HCT116 (cell line): ENCODE measurements around the gene SAYSD1. TPM values are rescaled to one million over a fixed set of nuclear protein-coding genes. Genes with fewer than 3 reads are reported as not detected.

ENCODE experiments used
- ATAC-seq: fragments of 200-7000 bp; cut with Tn5 transposase; 2 replicates; pipeline ENCODE4 v1.9.1; 2020; ENCODE audit warnings: mild to moderate bottlenecking, moderate library complexity
- BruUV-seq: library from RNA; stranded (reverse); fragments of 400-500 nt; replicated peaks from 2 replicates; lab custom pipeline; 2021; lab: Mats Ljungman, UMichigan
- CTCF ChIA-PET: fragments of 300-600 bp; sonication (Branson Sonifier 250); formaldehyde crosslinking; loops from one replicate; lab custom pipeline; 2021; ENCODE audit warnings: antibody characterized with exemption; lab: Charles Lee
- POLR2A ChIA-PET: fragments of 300-600, 350-600 bp; sonication (Branson Sonifier 250); formaldehyde crosslinking; loops from one replicate; lab custom pipeline; 2021; ENCODE audit warnings: antibody characterized with exemption; lab: Charles Lee
- RAD21 ChIA-PET, 2 experiments: fragments of 300-600 bp; sonication (Branson Sonifier 250); formaldehyde crosslinking; loops; one replicate each; lab custom pipeline; 2023; ENCODE audit warnings: low total read pairs in 2 of 2; ENCODE audit not compliant: uncharacterized antibody in 2 of 2, unreplicated experiment in 2 of 2, low non-redundant PET in 1 of 2; lab: Charles Lee
- DNase-seq: peaks from one replicate; pipeline ENCODE4 v3.0.0-alpha.2; 2010; ENCODE audit warnings: low read depth, low spot score
- H2AFZ ChIP-seq: fragments of 200-600 bp; shearing (Covaris generic), sonication (generic); 2 replicates; pipeline ENCODE4 v1.6.1; 2017; ENCODE audit warnings: low read depth, mixed run types, mixed read lengths, antibody characterized with exemption, low read length; ENCODE audit not compliant: poor library complexity, severe bottlenecking
- H3K27ac ChIP-seq: 2 replicates; pipeline ENCODE4 v1.5.1; 2012; ENCODE audit warnings: low read depth, low read length
- H3K27me3 ChIP-seq: fragments of 200-600 bp; sonication (generic); 2 replicates; pipeline ENCODE4 v1.6.1; 2016; ENCODE audit warnings: mixed run types, low read length, mixed read lengths; ENCODE audit not compliant: insufficient read depth
- H3K36me3 ChIP-seq, 2 experiments: fragments of 200-500 bp in 1 of 2; fragments of 200-600 bp in 1 of 2; sonication (Bioruptor generic) in 1 of 2; sonication (generic) in 1 of 2; 2 replicates each; pipeline versions ENCODE4 v1.5.1 to v1.6.1; 2014 to 2016; ENCODE audit warnings: low read length in 2 of 2, inconsistent platforms in 1 of 2, mixed read lengths in 1 of 2, mixed run types in 1 of 2; ENCODE audit not compliant: insufficient read depth in 2 of 2, control insufficient read depth in 1 of 2
- H3K4me1 ChIP-seq, 2 experiments: fragments of 200-600 bp in 1 of 2; sonication (generic) in 1 of 2; 2 replicates each; pipeline versions ENCODE4 v1.5.1 to v1.6.1; 2012 to 2017; ENCODE audit warnings: low read length in 2 of 2, inconsistent platforms in 1 of 2, mild to moderate bottlenecking in 1 of 2, mixed read lengths in 1 of 2, mixed run types in 1 of 2, moderate library complexity in 1 of 2; ENCODE audit not compliant: insufficient read depth in 2 of 2, control insufficient read depth in 1 of 2
- H3K4me2 ChIP-seq: fragments of 200-600 bp; sonication (generic); 2 replicates; pipeline ENCODE4 v1.6.1; 2017; ENCODE audit warnings: mixed run types, low read length, mixed read lengths
- H3K4me3 ChIP-seq, 2 experiments: fragments of 200-600 bp in 1 of 2; sonication (generic) in 1 of 2; replicated peaks in 1 of 2; 2 replicates each; pipeline ENCODE4 v1.5.1; 2011 to 2016; ENCODE audit warnings: low read length in 2 of 2, control low read depth in 1 of 2, low read depth in 1 of 2, mild to moderate bottlenecking in 1 of 2, mixed read lengths in 1 of 2, mixed run types in 1 of 2
- H3K79me2 ChIP-seq: fragments of 200-600 bp; sonication (generic); 2 replicates; pipeline ENCODE4 v1.6.1; 2017; ENCODE audit warnings: mild to moderate bottlenecking, mixed run types, low read length, moderate library complexity, mixed read lengths; ENCODE audit not compliant: insufficient read depth
- H3K9ac ChIP-seq: fragments of 200-600 bp; sonication (generic); 2 replicates; pipeline ENCODE4 v1.6.1; 2016; ENCODE audit warnings: low read length, mixed read lengths
- H3K9me2 ChIP-seq: fragments of 200-600 bp; sonication (generic), shearing (Covaris generic); 2 replicates; pipeline ENCODE4 v1.6.1; 2017; ENCODE audit warnings: mixed run types, mild to moderate bottlenecking, moderate library complexity; ENCODE audit not compliant: insufficient read depth
- H3K9me3 ChIP-seq, 2 experiments: fragments of 200-500 bp in 1 of 2; fragments of 200-600 bp in 1 of 2; sonication (Bioruptor generic) in 1 of 2; sonication (generic) in 1 of 2; 2 replicates each; pipeline ENCODE4 v1.6.1; 2014 to 2017; ENCODE audit warnings: low read length in 2 of 2, mixed read lengths in 2 of 2, inconsistent platforms in 1 of 2, low read depth in 1 of 2, mild to moderate bottlenecking in 1 of 2, mixed run types in 1 of 2, moderate library complexity in 1 of 2; ENCODE audit not compliant: control insufficient read depth in 1 of 2, insufficient read depth in 1 of 2
- H4K20me1 ChIP-seq: fragments of 200-600 bp; sonication (generic), shearing (Covaris generic); 2 replicates; pipeline ENCODE4 v1.6.1; 2017; ENCODE audit warnings: mixed run types, mild to moderate bottlenecking, moderate library complexity; ENCODE audit not compliant: insufficient read depth
- CBX3 ChIP-seq: IDR thresholded peaks from 2 replicates; pipeline ENCODE4 v1.6.1; 2012; ENCODE audit warnings: low read depth
- CEBPB ChIP-seq: IDR thresholded peaks from 2 replicates; pipeline ENCODE4 v1.6.1; 2012; ENCODE audit warnings: low read depth
- EGR1 ChIP-seq: IDR thresholded peaks from 2 replicates; pipeline ENCODE4 v1.6.1; 2012; ENCODE audit warnings: low read depth
- ELF1 ChIP-seq: IDR thresholded peaks from 2 replicates; pipeline ENCODE4 v1.6.1; 2012; ENCODE audit warnings: low read depth, borderline replicate concordance
- EZH2phosphoT487 ChIP-seq: fragments of 200-600 bp; IDR thresholded peaks from 2 replicates; pipeline ENCODE4 v1.6.1; 2018; ENCODE audit warnings: antibody characterized with exemption, borderline replicate concordance
- JUND ChIP-seq: IDR thresholded peaks from 2 replicates; pipeline ENCODE4 v1.6.1; 2012
- POLR2A ChIP-seq: IDR thresholded peaks from 2 replicates; pipeline ENCODE4 v1.7.0; 2011; ENCODE audit warnings: borderline replicate concordance; ENCODE audit not compliant: insufficient read depth, insufficient read length; ENCODE audit errors: extremely low read depth
- POLR2AphosphoS5 ChIP-seq: IDR thresholded peaks from 2 replicates; pipeline ENCODE4 v1.6.1; 2011; ENCODE audit warnings: mild to moderate bottlenecking, low read depth, low read length, moderate library complexity
- RAD21 ChIP-seq: IDR thresholded peaks from 2 replicates; pipeline ENCODE4 v1.6.1; 2012; ENCODE audit warnings: low read depth, mild to moderate bottlenecking
- REST ChIP-seq: IDR thresholded peaks from 2 replicates; pipeline ENCODE4 v1.6.1; 2012; ENCODE audit warnings: low read depth
- SIN3A ChIP-seq: IDR thresholded peaks from 2 replicates; pipeline ENCODE4 v1.6.1; 2012; ENCODE audit warnings: low read depth
- SRF ChIP-seq: IDR thresholded peaks from 2 replicates; pipeline ENCODE4 v1.6.1; 2012; ENCODE audit warnings: low read depth
- TCF7L2 ChIP-seq: IDR thresholded peaks from 2 replicates; pipeline ENCODE4 v1.7.0; 2011; ENCODE audit warnings: borderline replicate concordance, inconsistent platforms; ENCODE audit not compliant: insufficient read depth, insufficient read length; ENCODE audit errors: extremely low read depth
- YY1 ChIP-seq: IDR thresholded peaks from 2 replicates; pipeline ENCODE4 v1.6.1; 2011; ENCODE audit warnings: low read length, low read depth, moderate library complexity, mild to moderate bottlenecking; ENCODE audit not compliant: insufficient replicate concordance; ENCODE audit errors: extremely low read depth
- ZFX ChIP-seq: fragments of 450-650 bp; IDR thresholded peaks from 2 replicates; pipeline ENCODE4 v1.6.1; 2017
- ZNF274 ChIP-seq: fragments of 200-500 bp; sonication (Bioruptor generic); IDR thresholded peaks from 2 replicates; pipeline ENCODE4 v1.6.1; 2014; ENCODE audit warnings: mild to moderate bottlenecking, low read depth, low read length, inconsistent platforms
- intact Hi-C: fragments of 100-400 bp; cut with micrococcal nuclease; formaldehyde crosslinking; loops from 2 replicates; pipeline ENCODE4 v1.10.0; 2022
- total RNA-seq: library from RNA; stranded (reverse); gene quantifications from one replicate; pipeline ENCODE4 v1.2.1, GENCODE V29; 2021; ENCODE audit not compliant: unreplicated experiment
- TF ChIP-seq, protein P1 (sequence below): IDR thresholded peaks from 2 replicates; pipeline ENCODE4 v1.6.1; 2011; ENCODE audit warnings: mild to moderate bottlenecking, low read length, moderate library complexity; ENCODE audit not compliant: insufficient replicate concordance; ENCODE audit errors: extremely low read depth
- TF ChIP-seq, protein P2 (sequence below), 3 experiments: fragments of 200-600 bp in 1 of 3; sonication (generic) in 1 of 3; IDR thresholded peaks in 2 of 3; conservative IDR thresholded peaks in 1 of 3; 2 replicates each; pipeline ENCODE4 v1.5.1; 2012 to 2017; ENCODE audit warnings: low read depth in 2 of 3, low read length in 2 of 3, antibody characterized with exemption in 1 of 3, borderline replicate concordance in 1 of 3, control low read depth in 1 of 3, mild to moderate bottlenecking in 1 of 3, mixed read lengths in 1 of 3, mixed run types in 1 of 3, moderate library complexity in 1 of 3; ENCODE audit not compliant: insufficient read depth in 1 of 3

SAYSD1 gene
- total RNA-seq, 1 experiment from 2014 or later = 10.1 TPM

GRCh38 chr6:39072830-39073229, 42.2 kb downstream of the SAYSD1 start:
- Histone ChIP-seq H3K9me3 (no peaks in the 10 kb centered on the region; a peak in 1 of 4 replicates), H3K4me1 (no peaks in the 10 kb centered on the region), H3K4me2 (no peak overlapping the region), H3K9me2 (no peaks in the 10 kb centered on the region), H3K27me3 (0 out of 2 replicates have a peak, but pooled peaks cover 5% of the 10 kb centered on the region), H2AFZ (no peak overlapping the region), H3K9ac (no peak overlapping the region), H3K27ac (no peak overlapping the region), H3K79me2 (no peaks in the 10 kb centered on the region), H4K20me1 (no peaks in the 10 kb centered on the region; the same call in 1 of the 2 replicates), H3K4me3 (no peak overlapping the region), H3K36me3 (no peaks in the 10 kb centered on the region)
- ATAC-seq = no peak
- no peak for DNase-seq
- ChIA-PET POLR2A (no interaction called here), RAD21 (no interaction called here), CTCF (no interaction called here)
- intact Hi-C loops = no loop called here
- TF ChIP-seq CEBPB = no peak
- TF ChIP-seq, protein P1, sequence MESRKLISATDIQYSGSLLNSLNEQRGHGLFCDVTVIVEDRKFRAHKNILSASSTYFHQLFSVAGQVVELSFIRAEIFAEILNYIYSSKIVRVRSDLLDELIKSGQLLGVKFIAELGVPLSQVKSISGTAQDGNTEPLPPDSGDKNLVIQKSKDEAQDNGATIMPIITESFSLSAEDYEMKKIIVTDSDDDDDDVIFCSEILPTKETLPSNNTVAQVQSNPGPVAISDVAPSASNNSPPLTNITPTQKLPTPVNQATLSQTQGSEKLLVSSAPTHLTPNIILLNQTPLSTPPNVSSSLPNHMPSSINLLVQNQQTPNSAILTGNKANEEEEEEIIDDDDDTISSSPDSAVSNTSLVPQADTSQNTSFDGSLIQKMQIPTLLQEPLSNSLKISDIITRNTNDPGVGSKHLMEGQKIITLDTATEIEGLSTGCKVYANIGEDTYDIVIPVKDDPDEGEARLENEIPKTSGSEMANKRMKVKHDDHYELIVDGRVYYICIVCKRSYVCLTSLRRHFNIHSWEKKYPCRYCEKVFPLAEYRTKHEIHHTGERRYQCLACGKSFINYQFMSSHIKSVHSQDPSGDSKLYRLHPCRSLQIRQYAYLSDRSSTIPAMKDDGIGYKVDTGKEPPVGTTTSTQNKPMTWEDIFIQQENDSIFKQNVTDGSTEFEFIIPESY = no peak
- no peak for TF ChIP-seq REST
- TF ChIP-seq, protein P2, sequence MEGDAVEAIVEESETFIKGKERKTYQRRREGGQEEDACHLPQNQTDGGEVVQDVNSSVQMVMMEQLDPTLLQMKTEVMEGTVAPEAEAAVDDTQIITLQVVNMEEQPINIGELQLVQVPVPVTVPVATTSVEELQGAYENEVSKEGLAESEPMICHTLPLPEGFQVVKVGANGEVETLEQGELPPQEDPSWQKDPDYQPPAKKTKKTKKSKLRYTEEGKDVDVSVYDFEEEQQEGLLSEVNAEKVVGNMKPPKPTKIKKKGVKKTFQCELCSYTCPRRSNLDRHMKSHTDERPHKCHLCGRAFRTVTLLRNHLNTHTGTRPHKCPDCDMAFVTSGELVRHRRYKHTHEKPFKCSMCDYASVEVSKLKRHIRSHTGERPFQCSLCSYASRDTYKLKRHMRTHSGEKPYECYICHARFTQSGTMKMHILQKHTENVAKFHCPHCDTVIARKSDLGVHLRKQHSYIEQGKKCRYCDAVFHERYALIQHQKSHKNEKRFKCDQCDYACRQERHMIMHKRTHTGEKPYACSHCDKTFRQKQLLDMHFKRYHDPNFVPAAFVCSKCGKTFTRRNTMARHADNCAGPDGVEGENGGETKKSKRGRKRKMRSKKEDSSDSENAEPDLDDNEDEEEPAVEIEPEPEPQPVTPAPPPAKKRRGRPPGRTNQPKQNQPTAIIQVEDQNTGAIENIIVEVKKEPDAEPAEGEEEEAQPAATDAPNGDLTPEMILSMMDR (IDR thresholded peaks at IDR 0.05 in 2 of 3, conservative IDR thresholded peaks at IDR 0.05 in 1 of 3; ENCODE audit: borderline replicate concordance in 1 of 3, insufficient read depth in 1 of 3, low read depth in 2 of 3, low read length in 2 of 3) = no peak
- no peak for TF ChIP-seq JUND
- no peak for TF ChIP-seq SIN3A
- no peak for TF ChIP-seq YY1
- no peak for TF ChIP-seq ZFX
- TF ChIP-seq ZNF274 = no peak
- TF ChIP-seq CBX3 = no peak
- TF ChIP-seq SRF = no peak
- no peak for TF ChIP-seq ELF1
- TF ChIP-seq POLR2A = no peak
- TF ChIP-seq TCF7L2 = no peak
- TF ChIP-seq POLR2AphosphoS5 = no peak
- no peak for TF ChIP-seq EGR1
- no peak for TF ChIP-seq EZH2phosphoT487
- no peak for TF ChIP-seq RAD21
- BruUV-seq = no TSS peak
